Stomach (tissue), 9 donors: ENCODE measurements around the gene ISL2. TPM values are rescaled to one million over a fixed set of nuclear protein-coding genes. Genes with fewer than 3 reads are reported as not detected.

Experiments
- DNase-seq, 2 donors: peaks; one replicate each; pipeline versions ENCODE4 v3.0.0 to v3.0.0-alpha.2; 2013 to 2019
- H3K27ac ChIP-seq, 5 donors: fragments of 200-600 bp in 4 of 5; sonication (generic) in 4 of 5; one replicate each; pipeline ENCODE4 v1.5.1; 2013 to 2019; ENCODE audit warnings: mild to moderate bottlenecking in 1 of 5, moderate library complexity in 1 of 5
- H3K27me3 ChIP-seq, 3 donors: fragments of 200-600 bp; sonication (generic); one replicate each; pipeline ENCODE4 v1.5.1; 2017 to 2019; ENCODE audit warnings: mixed run types in 1 of 3
- H3K36me3 ChIP-seq, 4 donors: fragments of 200-600 bp; sonication (generic); 1 replicate in 3 of 4; 2 replicates in 1 of 4; pipeline ENCODE4 v1.5.1; 2016 to 2019
- H3K4me1 ChIP-seq, 4 donors: fragments of 200-600 bp; sonication (generic); one replicate each; pipeline ENCODE4 v1.5.1; 2016 to 2019
- H3K4me3 ChIP-seq, 4 donors: fragments of 200-600 bp; sonication (generic) in 3 of 4; one replicate each; pipeline ENCODE4 v1.5.1; 2016 to 2019; ENCODE audit warnings: mild to moderate bottlenecking in 1 of 4
- H3K9me3 ChIP-seq, 4 donors: fragments of 200-600 bp; sonication (generic); one replicate each; pipeline ENCODE4 v1.5.1; 2016 to 2019
- EP300 ChIP-seq: sonication (generic); formaldehyde crosslinking; IDR thresholded peaks from one replicate; pipeline ENCODE4 v1.6.1; 2017; ENCODE audit warnings: antibody characterized with exemption
- POLR2A ChIP-seq, 4 donors: fragments of 450-650 bp; IDR thresholded peaks; one replicate each; pipeline ENCODE4 v1.6.1; 2016; ENCODE audit warnings: antibody characterized with exemption in 4 of 4, control low read depth in 2 of 4, mild to moderate bottlenecking in 1 of 4, moderate library complexity in 1 of 4
- POLR2AphosphoS5 ChIP-seq, 3 donors: sonication (generic); formaldehyde crosslinking; IDR thresholded peaks; one replicate each; pipeline ENCODE4 v1.6.1; 2016; ENCODE audit warnings: antibody characterized with exemption in 3 of 3
- WGBS, 5 donors: extraction: QIAGEN DNeasy Blood & Tissue Kit in 3 of 5; methylation state at CpG; one replicate each; pipeline versions ENCODE4 v1.1.5 to v1.1.7; 2013 to 2018; 5-methylcytosine and 5-hydroxymethylcytosine counted together
- intact Hi-C: fragments of 100-400 bp; cut with DNase I; formaldehyde crosslinking; loops from one replicate; pipeline ENCODE4 v1.15.1; 2023; ENCODE audit warnings: low total_unique reads
- polyA plus RNA-seq, 3 donors: library from polyadenylated mRNA; stranded (reverse); fragments of 200-250 nt; gene quantifications; one replicate each; pipeline ENCODE4 v1.2.3, GENCODE V29; 2013
- total RNA-seq, 5 donors: library from RNA; depleted of rRNA; stranded (reverse); fragments of >200 nt; gene quantifications; one replicate each; pipeline versions ENCODE4 v1.1.0 to v1.2.3, GENCODE V29; 2014 to 2016
- TF ChIP-seq, protein P1 (sequence below), 7 experiments: fragments of 450-650 bp in 4 of 7; fragments of 200-600 bp in 3 of 7; sonication (generic) in 3 of 7; IDR thresholded peaks; one replicate each; pipeline ENCODE4 v1.5.1; 2016 to 2019; ENCODE audit warnings: antibody characterized with exemption in 7 of 7, control low read depth in 2 of 7, mild to moderate bottlenecking in 1 of 7
- donor health status: healthy with polysubstance abuse.
- donor health status: Bipolar disorder and iron deficiency.
- donor health status: healthy.

ISL2 gene
- total and polyA plus RNA-seq, 8 donors: 0.58 to 4.0 (median 2.2) TPM; not detected in 2

DNA sequence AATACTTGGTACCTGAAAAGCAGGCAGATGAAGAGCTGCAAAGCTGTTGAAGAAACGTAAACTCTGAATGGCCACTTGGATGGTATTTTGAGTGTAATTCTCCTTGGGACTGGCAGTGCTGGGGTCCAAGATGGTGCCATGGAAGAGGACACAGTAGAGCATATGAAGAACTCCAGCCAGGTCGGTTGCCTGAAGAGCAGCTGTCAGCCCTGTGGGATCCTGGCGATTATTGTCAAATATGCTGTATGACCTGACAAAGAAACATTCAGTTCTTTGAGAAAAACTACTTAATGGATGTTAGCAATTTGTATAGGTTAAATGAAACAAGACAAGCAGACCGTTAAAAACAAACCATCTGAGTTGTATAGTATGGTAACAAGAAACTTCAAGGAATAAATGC lies 44.8 kb downstream of the ISL2 start:
- 90 to 95% (median 93%) methylated on average over 4 of the region's 4 CpGs for WGBS, 5 donors
- Histone ChIP-seq H3K27me3 (no peaks in the 10 kb centered on the region), H3K4me3 (no peak overlapping the region), H3K9me3 (no peaks in the 10 kb centered on the region), H3K36me3 (peaks cover 0 to 8% (median 3%) of the 10 kb centered on the region in 4 donors), H3K4me1 (peaks cover 0 to 16% (median 8%) of the 10 kb centered on the region in 4 donors), H3K27ac (no peak overlapping the region)
- DNase-seq: no peak
- intact Hi-C loops: no loop called here
- TF ChIP-seq POLR2A (IDR thresholded peaks at IDR 0.05): no peak

DNA sequence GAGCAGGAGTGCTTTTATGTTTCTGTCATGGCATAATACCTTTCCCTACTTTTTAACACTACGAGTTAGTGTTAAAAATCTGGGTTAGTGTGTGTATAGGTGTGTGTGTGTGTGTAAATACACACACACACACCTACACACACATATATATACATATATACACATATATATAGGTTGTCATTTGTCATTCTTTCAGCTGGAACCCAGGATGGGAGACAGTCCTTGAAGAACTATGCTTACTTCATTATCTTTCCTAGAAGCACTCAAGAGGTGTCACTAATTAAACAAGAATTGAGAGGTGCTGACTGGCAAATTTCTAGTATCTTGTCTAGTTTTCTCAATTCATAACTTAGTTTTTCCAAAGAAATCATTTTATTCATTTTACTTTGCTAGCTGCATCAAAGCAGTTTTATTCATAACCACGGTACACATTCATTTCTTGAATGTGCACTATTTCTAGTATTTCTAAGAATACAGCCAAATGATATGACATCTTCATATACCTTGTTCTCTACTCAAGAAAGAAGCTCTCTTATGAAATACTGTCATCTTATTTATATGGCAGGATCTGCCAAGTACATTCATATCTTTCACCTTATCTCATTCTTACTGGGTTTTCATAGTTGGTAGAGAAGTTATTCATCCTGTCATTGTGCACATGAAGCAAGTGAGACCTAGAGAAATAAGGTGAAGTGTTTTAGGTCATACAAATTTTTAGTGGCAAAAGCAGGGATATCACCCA lies 46.6 kb downstream of the ISL2 start:
- no peak for TF ChIP-seq POLR2A (IDR thresholded peaks at IDR 0.05)
- TF ChIP-seq, protein P1, sequence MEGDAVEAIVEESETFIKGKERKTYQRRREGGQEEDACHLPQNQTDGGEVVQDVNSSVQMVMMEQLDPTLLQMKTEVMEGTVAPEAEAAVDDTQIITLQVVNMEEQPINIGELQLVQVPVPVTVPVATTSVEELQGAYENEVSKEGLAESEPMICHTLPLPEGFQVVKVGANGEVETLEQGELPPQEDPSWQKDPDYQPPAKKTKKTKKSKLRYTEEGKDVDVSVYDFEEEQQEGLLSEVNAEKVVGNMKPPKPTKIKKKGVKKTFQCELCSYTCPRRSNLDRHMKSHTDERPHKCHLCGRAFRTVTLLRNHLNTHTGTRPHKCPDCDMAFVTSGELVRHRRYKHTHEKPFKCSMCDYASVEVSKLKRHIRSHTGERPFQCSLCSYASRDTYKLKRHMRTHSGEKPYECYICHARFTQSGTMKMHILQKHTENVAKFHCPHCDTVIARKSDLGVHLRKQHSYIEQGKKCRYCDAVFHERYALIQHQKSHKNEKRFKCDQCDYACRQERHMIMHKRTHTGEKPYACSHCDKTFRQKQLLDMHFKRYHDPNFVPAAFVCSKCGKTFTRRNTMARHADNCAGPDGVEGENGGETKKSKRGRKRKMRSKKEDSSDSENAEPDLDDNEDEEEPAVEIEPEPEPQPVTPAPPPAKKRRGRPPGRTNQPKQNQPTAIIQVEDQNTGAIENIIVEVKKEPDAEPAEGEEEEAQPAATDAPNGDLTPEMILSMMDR (IDR thresholded peaks at IDR 0.05): no peak
- no peak for TF ChIP-seq EP300
- no peak for TF ChIP-seq POLR2AphosphoS5 (IDR thresholded peaks at IDR 0.05)
- no peak for DNase-seq
- Histone ChIP-seq H3K27me3 (no peaks in the 10 kb centered on the region), H3K36me3 (peaks cover 0 to 12% (median 3%) of the 10 kb centered on the region in 4 donors), H3K4me1 (no peaks in the 10 kb centered on the region), H3K9me3 (no peaks in the 10 kb centered on the region), H3K4me3 (no peak overlapping the region), H3K27ac (no peak overlapping the region)
- intact Hi-C loops: no loop called here
- WGBS, 5 donors: 90 to 95% (median 91%) methylated on average over 2 of the region's 2 CpGs

DNA sequence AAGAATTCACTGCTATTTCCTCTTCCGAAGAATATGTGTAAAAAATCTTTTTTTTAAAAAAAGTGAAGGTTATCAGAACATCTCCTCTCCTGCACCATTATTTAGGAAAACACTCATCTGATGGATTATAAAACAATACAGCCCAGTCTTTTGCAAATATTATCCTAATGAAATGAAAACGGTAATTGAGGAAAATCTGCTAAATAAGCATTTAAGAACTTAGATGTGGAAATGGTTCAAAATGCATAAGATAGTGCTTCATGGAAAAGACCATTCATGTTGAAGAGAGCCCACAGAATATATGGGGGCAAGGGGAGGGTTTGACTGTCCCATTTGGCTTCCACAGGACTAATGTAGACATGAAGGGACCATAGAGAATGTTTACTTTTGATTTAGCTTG lies 47.8 kb downstream of the ISL2 start:
- no peaks in the 10 kb centered on the region for H3K27me3 ChIP-seq
- DNase-seq: no peak
- no peaks in the 10 kb centered on the region for H3K9me3 ChIP-seq
- TF ChIP-seq, protein P1 (IDR thresholded peaks at IDR 0.05): no peak
- 89 to 94% (median 90%) methylated on average over 2 of the region's 2 CpGs for WGBS, 5 donors
- H3K27ac ChIP-seq: no peak overlapping the region
- H3K36me3 ChIP-seq: peaks cover 0 to 12% (median 3%) of the 10 kb centered on the region in 4 donors
- intact Hi-C loops: no loop called here
- no peak overlapping the region for H3K4me3 ChIP-seq
- no peaks in the 10 kb centered on the region for H3K4me1 ChIP-seq

DNA sequence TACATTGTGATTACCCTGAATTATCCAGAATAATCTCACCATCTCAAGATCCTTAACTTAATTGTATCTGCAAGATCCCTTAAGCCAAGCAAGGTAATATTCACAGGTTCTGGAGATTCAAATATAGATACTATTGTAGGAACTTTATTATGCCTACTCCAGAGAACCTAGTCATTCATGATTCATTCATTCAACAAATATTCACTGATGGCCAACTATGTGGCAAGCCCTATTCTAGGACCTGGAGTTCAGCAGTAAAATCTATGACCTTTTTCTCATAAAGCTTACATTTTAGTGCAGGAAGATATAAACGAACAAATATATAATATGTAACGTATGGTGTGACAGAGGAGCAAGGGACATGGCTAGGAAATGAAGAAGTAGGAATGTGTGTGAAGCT lies 49.6 kb downstream of the ISL2 start:
- Histone ChIP-seq H3K4me3 (no peak overlapping the region), H3K4me1 (no peaks in the 10 kb centered on the region), H3K27ac (no peak overlapping the region), H3K27me3 (no peaks in the 10 kb centered on the region), H3K9me3 (no peaks in the 10 kb centered on the region), H3K36me3 (peaks cover 0 to 12% (median 1%) of the 10 kb centered on the region in 4 donors)
- intact Hi-C loops: no loop called here
- no peak for DNase-seq
- no peak for TF ChIP-seq POLR2A (IDR thresholded peaks at IDR 0.05)
- TF ChIP-seq, protein P1 (IDR thresholded peaks at IDR 0.05): no peak
- TF ChIP-seq POLR2AphosphoS5 (IDR thresholded peaks at IDR 0.05): no peak
- TF ChIP-seq EP300: no peak
- WGBS, 5 donors: 86 to 99% (median 94%) methylated on average over 2 of the region's 2 CpGs

DNA sequence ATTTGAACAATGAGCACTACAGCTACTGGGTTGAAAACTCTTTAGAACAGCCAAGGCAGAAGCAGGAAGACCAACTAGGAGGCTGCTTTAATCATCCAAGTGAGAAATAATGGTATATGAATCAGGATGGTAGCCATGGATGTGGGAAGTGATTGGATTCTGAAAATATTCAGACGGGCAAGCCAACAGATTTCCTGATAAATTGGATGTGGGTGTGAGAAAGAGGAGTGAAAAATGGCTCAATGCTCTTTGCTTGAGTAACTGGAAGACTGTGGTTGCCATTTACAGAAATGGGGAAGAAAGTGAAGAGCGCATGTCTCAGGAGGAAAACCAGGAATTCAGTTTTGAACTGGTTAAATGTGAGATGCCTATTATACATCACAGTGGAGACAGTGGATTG lies 50.4 kb downstream of the ISL2 start:
- H3K36me3 ChIP-seq: peaks cover 0 to 8% (median 0%) of the 10 kb centered on the region in 4 donors
- H3K4me3 ChIP-seq: no peak overlapping the region
- no peaks in the 10 kb centered on the region for H3K9me3 ChIP-seq
- no peaks in the 10 kb centered on the region for H3K27me3 ChIP-seq
- DNase-seq: no peak
- WGBS, 5 donors: 94 to 100% (median 97%) methylated on average over 2 of the region's 2 CpGs
- no peak overlapping the region for H3K27ac ChIP-seq
- no peak for TF ChIP-seq EP300
- TF ChIP-seq, protein P1 (IDR thresholded peaks at IDR 0.05): no peak
- no peak for TF ChIP-seq POLR2A (IDR thresholded peaks at IDR 0.05)
- no peak for TF ChIP-seq POLR2AphosphoS5 (IDR thresholded peaks at IDR 0.05)
- H3K4me1 ChIP-seq: no peaks in the 10 kb centered on the region
- intact Hi-C loops: no loop called here
